TTC549 (cell line): ENCODE results near the gene CMYA5.
"Not testable (repeated sequence)": the region's sequence is repeated elsewhere in the genome, so short reads cannot be mapped to it uniquely, and the experiment has no call there.

Experiments
- FAIRE-seq: peaks from 2 replicates; lab custom pipeline; 2012; peaks lifted over from hg19 to GRCh38; lab: Jason Lieb, UNC

The CMYA5 gene

DNA sequence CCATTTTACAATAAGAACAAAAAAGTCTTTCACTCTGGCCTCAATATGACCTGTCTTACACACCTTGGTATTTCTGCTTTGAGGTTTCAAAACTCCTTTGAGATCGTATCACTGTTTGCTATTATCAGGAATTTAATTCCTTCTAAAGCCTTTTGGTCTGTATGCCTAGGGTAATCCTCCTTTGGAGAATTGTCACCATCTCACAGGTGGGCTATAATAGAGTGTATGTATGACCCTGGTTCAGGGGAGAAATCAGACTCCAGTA lies 13.7 kb downstream of the CMYA5 start:
- no peak for FAIRE-seq

DNA sequence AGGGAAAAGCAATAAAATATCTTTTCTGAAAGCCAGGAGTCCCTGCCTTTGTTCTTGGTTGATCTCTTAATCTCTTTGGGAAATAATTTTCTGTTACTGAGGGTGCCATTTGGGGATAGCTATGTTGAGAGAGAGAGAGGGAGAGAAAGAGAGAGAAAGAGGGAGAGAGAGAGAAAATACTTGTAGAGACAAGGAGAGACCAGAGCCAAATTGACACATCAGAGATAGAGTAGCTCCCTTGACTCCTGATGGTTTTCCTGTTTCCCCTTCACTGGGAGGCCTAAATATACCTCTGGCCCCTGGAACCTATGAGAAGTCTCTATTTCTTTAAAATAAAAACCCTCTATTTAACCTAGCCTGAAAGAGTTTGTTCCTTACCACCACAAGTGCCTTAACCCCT lies 14.9 kb downstream of the CMYA5 start:
- FAIRE-seq = no peak

DNA sequence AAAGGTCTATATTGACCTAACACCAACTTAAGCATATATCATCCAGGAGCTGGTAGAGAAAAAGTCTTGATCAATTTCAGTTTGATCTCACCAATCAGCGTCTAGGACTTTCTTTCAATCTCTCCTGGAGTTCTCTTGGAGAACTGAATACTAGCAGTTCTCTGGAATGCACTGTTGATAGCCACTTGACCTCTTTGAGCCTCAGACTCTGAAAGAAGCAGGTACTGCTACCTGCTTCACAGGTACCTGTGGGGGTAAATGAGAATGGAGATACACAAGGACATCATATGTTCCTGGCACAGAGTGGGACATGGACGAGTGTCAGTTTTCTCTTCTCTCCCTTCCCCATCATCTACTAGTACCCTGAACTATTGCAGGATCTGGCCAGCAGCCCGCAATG lies 16.0 kb downstream of the CMYA5 start:
- FAIRE-seq = no peak

DNA sequence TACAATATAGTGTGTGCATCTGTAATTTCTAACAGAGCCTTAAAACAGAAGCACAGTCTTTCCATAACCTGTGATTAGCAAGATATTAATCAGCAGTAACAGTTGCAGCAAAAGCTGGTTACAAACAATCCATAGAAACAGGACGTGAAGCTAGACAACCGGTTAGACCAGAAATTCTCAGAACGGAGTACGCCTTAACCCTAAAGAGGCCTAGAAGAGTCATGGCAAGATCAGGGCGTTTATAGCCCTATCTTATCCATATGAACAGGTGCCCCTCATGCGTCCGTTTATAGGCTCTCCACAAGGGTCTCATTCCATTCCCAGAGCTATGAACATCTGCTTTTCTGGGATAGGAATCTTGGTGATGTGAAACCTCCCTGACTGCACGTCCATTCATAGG lies 16.7 kb downstream of the CMYA5 start:
- FAIRE-seq = not testable (repeated sequence)

DNA sequence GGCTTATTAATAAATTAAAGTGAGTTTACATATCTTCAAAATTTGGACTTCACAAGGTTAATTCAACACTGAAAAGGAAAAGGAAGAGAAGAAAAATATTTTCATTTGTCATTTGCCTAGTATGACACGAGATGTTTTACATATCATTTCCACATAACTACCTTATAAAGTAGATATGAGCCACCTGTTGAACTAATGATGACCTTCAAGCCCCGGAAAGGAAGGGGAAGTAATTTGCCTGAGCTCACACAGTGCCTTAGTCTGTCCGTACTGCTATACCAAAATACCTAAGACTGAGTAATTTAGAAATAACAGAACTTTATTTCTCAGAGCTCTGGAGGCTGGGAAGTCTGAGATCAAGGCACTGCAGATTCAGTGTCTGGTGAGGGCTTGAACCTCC lies 17.9 kb downstream of the CMYA5 start:
- FAIRE-seq = no peak

DNA sequence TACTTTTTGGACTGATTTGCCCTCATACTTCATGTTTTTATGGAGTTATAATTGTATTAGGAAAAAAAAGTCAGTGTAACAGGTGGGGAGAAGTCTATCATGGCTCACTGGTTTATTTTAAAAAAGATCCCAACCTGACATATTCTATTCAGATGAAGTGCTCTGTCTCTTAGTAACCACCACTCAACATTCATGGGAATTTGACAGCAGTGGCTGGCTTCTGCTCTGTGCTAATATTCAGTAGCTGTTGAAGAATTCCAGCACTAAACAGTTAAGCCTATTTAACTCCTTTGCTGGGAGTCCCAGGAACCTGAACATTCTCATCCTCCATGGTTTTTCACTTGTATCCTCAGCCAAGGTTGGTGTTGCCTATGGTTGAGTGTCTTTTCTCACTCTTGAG lies 23.1 kb downstream of the CMYA5 start:
- FAIRE-seq = no peak

DNA sequence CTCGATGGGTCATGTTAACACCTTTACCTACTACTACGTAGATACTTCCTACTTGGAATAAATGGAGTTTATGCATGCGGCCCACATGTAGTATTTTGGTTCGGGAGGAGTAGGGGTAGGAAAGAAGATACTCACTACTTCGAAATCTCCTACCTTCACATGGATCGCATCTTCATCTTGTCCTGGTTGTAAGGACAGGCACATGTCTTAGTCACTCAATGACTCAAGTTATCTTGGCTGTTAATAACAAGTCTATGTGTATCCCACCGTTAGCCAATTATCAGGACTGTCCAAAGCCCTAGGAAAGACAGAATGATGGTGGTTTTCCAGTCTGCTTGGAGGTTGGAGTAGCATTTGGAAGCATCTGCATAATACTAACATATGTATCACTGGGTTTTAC lies 24.1 kb downstream of the CMYA5 start:
- FAIRE-seq = no peak

DNA sequence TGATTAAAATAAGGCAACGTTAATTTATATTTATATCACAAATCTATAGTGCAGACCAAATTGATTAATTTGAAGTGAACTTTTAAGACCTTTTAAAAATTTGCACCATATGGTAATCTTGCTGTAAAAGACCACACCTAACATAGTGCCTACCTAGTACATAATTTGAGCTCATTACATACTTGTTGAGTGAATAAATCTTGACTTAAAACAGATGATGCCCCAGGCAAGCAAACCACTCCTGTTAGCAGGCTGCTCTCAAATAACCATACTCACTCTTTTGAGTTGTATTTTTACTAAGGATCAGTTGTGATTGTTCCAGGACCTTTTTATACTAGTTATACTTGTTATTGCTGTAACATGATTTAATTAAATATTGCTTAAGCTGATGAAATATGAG lies 27.2 kb downstream of the CMYA5 start:
- no peak for FAIRE-seq

DNA sequence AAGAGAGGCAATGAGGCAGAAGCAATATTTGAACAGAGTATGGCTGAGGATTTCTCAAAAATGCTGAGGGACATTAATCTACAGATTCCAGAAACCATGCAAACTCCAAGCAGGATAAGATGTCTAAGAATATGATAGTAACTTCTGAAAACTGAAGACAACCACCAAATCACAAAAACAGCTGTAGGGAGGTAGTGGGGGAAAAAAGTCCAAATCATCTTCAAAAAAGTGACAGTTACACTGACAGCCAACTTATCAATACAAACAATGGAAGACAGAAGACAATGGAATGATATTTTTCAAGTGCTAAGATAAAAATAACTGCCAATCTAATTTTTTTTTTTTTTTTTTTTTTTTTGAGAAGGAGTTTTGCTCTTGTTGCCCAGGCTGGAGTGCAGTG lies 30.5 kb downstream of the CMYA5 start:
- FAIRE-seq = no peak

DNA sequence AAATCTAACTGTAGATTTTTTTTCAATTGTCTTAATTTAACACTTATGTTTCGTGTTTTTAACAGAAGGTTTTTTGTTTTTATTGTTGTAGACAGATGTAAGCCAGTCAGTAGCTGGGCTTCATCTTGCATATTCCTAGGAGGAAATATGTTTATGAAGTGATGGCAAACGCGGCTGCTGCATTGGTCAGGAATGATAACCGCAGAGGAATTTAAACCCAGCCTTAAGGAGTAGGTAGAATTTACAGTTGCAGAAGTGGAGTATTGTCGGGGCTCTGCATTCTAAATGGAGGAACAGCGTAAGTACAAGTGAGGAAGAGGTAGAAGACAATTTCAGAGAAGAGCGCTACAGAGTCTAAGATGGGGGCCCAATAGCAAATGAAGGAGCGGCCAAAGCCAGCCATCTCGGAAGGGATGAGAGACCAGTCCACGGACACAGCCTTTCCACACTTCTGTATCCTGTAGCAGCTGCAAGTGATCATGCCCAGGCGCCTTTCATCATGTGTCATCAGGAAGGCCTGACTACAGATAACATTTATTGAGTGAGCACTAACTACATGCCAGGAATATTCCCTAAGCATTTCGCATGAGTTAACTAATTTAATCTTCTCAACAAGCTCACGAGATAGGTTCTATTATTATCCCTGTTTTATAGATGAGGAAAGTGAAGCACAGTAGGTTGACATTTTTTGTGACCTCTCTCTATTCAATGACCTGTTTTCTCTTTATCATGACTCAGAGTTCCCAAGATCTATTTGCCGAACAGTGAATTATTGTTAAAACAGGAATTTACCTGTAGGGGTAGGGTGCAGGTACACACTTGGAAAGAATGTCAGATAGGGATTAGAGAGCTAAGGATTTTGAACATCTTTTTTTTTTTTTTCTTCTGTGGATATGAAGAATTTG lies 38.1 kb downstream of the CMYA5 start:
- FAIRE-seq = no peak

DNA sequence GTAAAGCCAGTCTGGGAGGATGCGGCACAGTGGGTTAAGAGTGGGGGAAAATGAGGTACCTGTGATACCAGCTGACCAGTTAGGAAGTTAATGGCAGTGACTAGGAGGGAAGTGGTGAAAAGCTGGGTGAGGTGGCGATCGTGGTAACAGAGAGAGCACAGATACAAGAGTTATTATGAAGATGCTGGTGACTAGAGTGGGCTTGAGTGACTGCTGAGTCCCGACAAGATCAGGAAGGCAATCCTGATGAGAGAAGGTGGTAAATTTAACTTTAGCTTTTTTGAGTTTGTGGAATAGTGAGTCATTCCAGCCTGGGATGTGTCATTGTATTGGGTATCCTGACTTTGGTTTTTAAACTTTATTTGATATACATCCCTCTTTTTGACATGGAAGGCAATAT lies 38.8 kb downstream of the CMYA5 start:
- FAIRE-seq = no peak

DNA sequence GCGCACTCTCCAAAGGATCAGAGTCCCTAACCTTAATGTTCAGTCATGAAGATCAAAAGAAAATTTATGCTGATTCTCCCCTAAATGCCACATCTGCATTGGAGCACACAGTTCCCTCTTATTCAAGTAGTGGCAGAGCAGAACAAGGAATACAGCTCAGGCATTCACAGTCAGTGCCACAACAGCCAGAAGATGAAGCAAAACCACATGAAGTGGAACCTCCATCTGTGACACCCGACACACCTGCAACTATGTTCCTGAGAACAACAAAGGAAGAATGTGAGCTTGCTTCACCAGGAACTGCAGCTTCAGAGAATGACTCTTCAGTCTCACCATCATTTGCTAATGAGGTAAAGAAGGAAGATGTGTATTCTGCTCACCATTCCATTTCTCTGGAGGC lies 40.0 kb downstream of the CMYA5 start:
- no peak for FAIRE-seq

DNA sequence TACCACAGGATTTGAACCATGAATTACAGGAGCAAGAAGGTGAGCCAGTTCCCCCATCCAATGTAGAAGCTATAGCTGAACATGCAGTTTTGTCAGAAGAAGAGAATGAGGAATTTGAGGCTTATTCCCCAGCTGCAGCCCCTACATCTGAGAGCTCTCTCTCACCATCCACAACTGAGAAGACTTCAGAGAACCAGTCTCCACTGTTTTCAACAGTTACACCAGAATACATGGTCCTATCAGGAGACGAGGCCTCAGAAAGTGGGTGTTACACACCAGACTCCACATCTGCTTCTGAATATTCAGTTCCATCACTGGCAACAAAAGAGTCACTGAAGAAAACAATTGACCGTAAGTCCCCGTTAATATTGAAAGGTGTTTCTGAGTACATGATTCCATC lies 40.9 kb downstream of the CMYA5 start:
- no peak for FAIRE-seq

DNA sequence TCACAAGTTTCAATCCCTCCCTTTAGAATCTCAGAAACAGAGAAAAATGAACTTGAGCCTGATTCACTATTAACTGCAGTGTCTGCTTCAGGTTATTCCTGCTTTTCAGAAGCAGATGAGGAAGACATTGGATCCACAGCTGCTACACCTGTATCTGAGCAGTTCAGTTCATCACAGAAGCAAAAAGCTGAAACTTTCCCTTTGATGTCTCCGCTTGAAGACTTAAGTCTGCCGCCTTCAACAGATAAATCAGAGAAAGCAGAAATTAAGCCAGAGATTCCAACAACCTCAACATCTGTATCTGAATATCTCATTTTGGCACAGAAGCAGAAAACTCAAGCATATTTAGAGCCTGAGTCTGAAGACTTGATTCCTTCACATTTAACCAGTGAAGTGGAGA lies 42.1 kb downstream of the CMYA5 start:
- FAIRE-seq = no peak

DNA sequence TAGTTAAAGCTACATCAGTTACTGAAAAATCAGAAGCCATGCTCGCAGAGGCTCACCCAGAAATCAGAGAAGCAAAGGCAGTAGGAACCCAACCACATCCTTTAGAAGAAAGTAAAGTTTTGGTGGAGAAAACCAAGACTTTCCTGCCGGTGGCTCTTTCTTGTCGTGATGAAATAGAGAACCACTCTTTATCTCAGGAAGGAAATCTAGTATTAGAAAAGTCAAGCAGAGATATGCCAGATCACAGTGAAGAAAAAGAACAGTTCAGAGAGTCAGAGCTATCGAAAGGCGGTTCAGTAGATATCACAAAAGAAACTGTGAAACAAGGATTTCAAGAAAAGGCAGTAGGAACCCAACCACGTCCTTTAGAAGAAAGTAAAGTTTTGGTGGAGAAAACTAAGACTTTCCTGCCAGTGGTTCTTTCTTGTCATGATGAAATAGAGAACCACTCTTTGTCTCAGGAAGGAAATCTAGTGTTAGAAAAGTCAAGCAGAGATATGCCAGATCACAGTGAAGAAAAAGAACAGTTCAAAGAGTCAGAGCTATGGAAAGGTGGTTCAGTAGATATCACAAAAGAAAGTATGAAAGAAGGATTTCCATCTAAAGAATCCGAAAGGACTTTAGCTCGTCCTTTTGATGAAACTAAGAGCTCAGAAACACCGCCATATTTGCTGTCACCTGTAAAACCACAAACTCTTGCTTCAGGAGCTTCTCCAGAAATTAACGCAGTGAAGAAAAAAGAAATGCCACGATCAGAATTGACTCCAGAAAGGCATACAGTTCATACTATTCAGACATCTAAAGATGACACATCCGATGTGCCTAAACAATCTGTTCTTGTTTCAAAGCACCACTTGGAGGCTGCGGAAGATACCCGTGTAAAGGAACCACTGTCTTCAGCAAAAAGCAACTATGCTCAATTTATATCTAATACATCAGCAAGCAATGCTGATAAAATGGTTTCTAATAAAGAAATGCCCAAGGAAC lies 47.2 kb downstream of the CMYA5 start:
- FAIRE-seq = no peak

DNA sequence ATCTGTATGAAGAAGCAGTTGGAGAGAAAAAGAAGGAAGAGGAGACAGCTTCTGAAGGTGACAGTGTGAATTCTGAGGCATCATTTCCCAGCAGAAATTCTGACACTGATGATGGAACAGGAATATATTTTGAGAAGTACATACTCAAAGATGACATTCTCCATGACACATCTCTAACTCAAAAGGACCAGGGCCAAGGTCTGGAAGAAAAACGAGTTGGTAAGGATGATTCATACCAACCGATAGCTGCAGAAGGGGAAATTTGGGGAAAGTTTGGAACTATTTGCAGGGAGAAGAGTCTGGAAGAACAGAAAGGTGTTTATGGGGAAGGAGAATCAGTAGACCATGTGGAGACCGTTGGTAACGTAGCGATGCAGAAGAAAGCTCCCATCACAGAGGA lies 48.7 kb downstream of the CMYA5 start:
- FAIRE-seq = no peak

DNA sequence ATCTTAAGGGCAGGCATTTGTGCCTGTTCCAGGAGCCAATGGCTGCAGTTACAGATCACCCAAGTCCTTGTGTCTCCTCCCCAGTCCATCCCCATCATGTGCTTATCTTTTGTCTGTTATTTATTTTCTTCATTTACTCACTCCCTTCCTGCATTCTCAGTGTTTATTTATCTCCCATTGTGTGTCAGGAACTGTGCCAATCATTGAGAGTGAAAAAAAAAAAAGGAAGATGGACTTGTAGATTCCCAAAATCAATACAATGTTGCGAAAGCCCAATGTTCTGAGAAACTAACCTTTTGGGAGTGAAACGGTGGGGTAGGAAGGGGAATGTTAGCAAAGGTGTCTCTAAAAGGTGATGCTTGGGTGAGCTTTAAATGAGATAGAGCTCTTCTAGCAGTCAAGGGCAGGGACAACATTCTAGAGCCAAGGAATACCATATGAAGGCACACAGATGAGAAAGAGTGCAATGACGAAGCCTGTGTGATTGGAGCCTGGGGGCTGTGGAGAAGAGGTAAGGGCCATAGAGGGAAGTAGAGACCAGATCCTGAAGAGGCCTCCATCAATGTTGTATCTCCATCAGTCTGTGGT lies 53.0 kb downstream of the CMYA5 start:
- no peak for FAIRE-seq

DNA sequence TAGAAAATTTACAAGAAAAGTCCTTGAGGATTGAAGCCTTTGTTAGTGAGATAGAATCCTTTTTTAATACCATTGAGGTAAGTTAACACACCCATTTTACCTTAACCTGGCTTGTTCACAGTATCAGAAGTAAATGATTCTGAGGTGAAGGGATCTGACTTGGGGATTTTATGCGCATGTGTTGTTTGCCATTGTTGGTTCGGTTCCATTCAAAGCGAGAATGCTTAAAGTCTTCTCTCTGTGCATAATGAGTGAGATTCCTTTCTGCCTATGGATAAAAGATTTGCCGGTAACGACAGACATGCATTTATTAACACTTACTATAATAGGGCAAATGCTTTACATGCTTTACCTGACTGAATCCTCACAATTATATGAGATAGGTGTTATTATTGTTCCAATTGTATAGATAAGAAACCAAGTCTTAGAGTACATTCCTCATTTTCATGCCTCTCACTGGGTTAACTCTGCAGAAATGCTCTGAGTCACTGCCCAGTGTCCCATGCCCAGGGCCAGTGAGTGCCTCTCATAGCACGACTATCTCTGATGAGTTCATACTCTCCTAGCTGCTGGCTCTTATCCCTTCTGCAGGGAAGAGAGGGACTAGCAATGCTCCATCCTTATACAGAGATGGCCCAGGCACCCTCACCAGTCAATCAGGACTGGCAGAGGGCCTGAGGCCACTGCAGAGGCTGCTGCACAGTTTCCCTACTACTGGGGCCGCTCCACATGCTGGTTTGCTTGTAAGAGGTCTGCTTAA lies 54.4 kb downstream of the CMYA5 start:
- FAIRE-seq = no peak

DNA sequence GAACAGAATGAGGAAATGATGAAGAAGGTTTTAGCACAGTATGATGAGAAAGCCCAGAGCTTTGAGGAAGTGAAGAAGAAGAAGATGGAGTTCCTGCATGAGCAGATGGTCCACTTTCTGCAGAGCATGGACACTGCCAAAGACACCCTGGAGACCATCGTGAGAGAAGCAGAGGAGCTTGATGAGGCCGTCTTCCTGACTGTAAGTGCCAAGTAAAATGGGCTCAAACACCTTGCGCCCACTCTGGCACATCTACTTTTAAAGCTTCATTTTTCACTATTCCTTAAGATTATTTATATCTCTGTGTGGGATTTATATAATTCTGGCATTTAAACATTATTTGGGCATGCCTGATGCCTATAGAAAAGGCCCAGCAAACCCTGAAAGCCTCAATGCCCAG lies 55.6 kb downstream of the CMYA5 start:
- FAIRE-seq = no peak

DNA sequence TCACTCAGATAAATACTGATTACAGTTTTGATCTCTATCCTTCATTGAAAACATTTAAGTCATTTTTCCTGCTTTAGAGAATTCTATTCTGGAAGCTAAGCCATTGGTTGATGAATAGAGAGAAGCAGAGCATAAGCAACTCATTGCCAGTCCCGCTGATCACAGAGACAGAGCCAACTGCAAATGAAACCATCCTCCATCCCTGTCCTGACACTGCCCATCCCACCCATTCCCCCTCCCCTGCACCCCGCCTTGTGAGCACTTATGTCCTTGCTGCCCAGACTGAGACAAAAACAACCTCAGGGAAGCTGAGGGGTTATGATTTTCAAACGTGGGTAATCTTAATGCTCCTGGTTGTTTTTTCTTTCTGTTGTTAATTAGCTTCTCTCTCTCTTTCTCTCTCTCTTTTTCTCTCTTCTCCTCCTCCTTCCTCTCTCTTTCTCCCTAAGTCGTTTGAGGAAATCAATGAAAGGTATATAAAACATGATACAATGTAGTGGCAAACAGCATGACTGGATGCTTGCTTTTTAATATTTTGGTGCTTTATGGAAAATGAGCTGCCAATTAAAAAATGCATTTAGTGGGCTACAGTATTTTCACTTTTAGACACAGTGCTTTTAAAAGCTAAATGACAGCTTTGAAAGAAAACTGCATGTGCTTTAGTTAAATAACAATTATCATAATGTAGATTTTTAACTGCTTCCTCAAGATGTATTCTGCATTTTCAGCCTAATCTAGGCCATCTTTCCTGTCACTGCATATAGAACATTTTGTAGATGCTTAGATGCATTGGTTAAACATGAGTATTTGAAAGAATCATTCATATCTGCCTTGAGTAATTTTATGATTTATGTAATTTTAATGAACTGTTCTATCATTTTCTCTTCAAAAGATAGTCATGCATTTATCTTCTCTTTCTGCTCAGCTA lies 57.3 kb downstream of the CMYA5 start:
- no peak for FAIRE-seq
